ENCODE results near the gene GLRX3.

DNA sequence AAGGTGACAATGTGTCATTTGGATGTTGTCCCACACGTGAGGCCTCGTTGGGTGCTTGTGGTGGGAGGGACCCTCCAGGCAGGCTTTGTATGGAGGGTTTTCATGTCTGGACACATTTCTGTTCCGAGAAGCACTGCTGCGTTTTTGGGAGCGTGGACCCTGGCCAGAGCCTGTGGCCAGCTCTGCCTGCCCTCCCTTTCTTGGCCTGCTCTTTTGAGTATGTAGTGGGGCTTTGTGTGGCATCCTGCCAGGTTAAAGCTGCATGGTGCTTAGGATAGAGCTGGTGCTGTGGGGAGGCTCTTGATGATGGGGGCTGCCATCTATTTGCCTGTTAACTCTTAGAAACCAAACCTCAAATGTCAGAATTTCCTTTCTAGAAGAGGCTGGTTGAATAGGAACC is 45.7 kb downstream of the GLRX3 start:
- TF ChIP-seq CTCF (IDR thresholded peaks at IDR 0.05): no peak
- TF ChIP-seq EZH2 (IDR thresholded peaks at IDR 0.05; ENCODE audit: borderline replicate concordance, insufficient read depth, low read depth, low read length, poor library complexity, severe bottlenecking): no peak
